Limb (tissue), 2 donors: ENCODE results near the gene DPP6.
"Not testable (repeated sequence)": the region's sequence is repeated elsewhere in the genome, so short reads cannot be mapped to it uniquely, and the experiment has no call there.

Experiments
- DNase-seq, 2 donors: peaks; one replicate each; pipeline ENCODE4 v3.0.0-alpha.2; 2016; ENCODE audit errors: extremely low spot score in 2 of 2

DPP6 gene

GRCh38 chr7:154051643-154052529, at the start of gene DPP6:
Gene DPP6 (plus strand): TSS chr7:154052398.
- DNase-seq: peak in 1 of 2 donors; percentile 39

GRCh38 chr7:154009423-154009911, 42.7 kb upstream of the DPP6 start:
- not testable (repeated sequence) for DNase-seq

DNA sequence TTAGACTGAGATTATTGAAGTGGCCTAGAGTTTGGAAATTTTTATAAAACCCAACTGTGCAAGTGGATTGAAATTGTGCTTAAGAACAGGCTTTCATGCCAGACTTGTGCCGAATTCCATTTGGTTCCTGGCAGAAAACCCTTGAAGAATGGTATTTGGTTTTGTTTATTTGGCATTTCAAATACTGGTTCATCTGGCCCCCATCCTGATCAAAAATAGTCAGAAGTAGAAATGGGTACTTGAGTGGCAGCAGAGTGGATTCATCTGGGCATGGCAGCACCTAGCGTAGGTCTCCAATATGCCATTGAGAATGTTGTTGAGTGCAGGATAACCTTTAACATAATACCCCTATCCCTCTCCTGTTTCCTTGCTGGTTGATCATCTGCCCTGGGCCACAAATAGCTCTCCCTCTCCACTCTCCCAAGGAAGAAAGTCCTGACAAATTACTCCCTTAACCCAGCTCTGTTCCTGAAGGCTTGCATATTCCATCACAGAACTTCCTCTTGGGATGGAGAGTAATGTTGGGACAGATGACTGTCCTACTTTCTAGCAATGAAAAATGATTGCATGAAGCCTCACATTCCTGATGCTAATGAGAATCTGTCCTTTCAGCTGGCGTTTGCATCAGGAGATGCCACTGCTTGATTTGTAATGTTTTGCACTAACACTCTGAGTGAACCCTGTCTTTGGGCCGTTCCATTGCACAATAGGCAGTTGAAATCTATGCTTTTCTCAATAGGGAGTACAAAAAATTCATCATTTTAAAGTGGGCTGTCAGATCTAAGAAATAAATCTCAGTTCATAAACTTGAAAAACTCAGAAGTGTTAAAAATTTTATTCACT, 41.3 kb upstream of the DPP6 start:
- DNase-seq: not testable (repeated sequence)

DNA sequence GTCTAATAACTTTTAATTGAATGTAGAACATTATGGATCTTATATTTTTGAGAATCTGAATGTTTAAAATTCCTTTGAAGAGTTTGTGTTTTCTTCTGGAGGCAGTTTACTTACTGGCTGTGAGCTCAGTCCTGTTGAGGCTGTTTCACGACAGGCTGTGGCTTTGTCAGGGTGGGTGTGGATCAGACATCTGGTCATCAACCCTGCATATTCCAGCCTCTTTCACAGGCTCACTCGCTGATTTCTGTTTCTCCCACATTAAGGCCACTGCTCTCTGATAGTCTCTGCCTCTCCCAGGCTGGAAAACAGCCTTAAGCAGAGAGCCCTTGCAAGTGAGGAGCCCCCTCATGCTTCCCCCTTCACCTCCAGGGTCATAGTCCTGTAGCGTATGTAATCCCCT, 39.4 kb upstream of the DPP6 start:
- DNase-seq: not testable (repeated sequence)

GRCh38 chr7:154015636-154016035, 36.6 kb upstream of the DPP6 start:
- not testable (repeated sequence) for DNase-seq

- DNase-seq: not testable (repeated sequence)
Observed at GRCh38 chr7:154018354-154018753, 33.8 kb upstream of the DPP6 start.

GRCh38 chr7:154027805-154028204, 24.4 kb upstream of the DPP6 start:
- DNase-seq: not testable (repeated sequence)

DNA sequence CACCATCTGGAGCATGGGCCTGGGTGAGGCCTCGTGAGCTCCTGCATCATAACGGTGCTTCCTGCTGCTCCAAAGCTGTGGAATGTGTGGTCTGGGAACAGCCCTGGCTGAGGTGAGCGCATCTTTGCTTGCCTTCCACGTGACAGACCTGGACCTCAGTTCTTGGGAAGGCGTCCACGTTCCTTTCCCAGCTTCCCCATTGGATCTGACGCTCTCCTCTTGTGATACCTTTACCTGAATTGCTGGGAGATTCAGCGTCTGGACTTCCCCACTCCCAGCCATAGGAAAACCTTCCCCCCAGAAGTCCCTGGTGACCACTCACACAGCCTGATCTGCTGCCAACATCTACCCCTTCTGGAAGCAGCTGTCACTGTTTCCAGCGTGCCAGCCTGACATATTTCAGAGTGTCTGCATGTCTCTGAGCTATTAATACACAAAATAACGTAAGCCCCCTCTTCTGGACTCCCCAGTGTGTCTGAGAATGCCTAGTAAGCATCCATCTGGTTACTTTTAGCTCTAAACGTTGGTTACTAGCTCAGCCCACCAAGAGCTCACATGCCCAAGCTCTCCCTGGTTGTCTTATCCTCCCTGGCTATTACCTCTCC, 21.6 kb upstream of the DPP6 start:
- peak; percentile 5 to 41 for DNase-seq

DNA sequence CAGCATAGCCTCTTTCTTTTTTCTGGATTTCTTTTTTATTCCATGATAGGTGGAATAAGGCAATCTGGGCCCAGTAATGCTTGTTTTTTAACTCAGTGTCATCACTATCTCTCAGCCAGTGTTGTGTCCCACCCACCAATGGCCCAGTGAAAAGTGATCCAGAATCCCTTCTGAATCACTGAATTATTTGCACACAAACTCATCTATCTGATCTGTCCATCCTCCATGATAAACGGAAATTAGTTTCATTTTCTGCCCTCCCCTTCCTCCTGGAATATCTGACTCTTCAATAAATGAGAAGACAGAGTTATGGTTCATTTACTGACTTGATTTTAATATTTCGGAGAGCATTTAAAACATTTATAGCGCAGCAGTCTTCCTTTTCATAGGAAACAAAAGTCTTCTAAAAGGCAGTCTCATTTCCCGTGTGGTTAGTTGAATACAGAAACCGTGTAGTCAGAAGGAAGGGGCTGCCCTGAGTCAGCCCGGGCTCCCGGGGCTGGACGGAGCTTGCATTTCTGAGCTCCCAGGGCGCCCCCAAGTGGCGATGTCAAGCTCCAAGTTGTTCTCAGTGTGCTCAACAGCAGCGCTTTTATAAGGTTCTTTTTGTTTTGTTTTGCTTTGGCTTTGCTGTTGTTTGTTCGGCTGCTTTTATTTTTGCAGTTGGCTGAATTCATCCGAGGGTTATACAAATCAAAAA, 12.6 kb upstream of the DPP6 start:
- DNase-seq: not testable (repeated sequence)

- DNase-seq: not testable (repeated sequence)
Observed at GRCh38 chr7:154050394-154050793, 1.8 kb upstream of the DPP6 start.

GRCh38 chr7:154051006-154051642, 1.1 kb upstream of the DPP6 start:
- not testable (repeated sequence) for DNase-seq

GRCh38 chr7:154052530-154053252, 493 bp downstream of the DPP6 start:
- DNase-seq: peak in 1 of 2 donors; percentile 53

DNA sequence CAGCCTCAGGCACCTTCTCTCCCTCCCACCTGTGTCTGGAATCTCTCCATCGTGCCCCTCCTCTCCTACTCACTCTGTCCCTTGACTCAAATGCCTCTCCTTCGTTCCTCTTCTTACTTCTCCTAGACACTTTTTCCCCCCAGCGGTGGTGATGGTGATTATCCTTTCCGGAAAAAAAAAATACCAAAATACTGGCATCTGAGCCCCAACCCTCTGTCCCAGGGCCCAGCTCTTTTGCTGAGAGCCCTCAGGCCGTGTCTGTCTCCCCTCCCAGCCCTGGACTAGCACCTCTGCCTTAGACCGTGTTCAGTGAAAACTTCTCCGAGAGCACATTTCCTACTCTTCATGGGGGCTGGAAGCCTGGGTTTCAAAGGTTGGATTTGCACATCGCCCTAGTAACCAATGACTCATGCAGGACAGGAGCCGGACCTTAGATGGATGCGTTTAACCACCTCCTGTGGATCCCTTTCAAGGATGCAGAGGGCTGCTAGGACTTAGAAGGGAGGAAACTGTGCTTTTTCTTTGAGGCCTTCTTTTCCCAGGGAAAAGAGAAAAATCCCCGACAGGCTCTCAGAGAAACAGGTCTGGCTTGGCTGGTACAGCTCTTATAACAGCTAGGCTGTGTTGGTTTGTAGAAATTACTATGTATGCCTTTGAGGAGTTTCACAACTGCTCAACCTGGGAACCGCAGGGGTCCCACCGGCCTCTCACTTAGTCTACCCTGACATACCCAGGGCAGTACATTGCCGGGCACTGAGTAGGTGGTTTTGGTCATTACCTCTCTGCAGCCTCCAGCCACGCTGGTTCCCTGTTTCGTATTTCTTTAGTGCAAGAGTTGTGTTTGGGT, 1.5 kb downstream of the DPP6 start:
- DNase-seq: not testable (repeated sequence)

DNA sequence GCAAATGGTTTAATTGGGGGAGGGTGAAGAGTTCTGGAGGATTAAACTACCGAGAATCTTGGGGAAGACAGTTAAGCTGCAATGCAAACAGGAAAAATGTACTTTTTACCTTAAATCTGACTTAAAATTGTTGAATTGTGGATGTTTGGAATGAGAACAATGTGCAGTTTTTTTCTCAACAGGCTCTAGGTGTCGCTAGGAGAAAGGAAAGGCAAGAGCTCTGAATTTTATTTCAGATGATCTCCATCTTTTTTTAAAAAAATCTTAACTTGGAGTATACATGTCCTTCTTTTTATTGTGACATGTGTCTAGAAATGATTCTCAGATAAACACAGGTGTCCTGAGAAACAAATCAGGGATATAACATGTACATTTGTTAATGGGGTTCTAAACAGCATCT, 2.5 kb downstream of the DPP6 start:
- not testable (repeated sequence) for DNase-seq

DNA sequence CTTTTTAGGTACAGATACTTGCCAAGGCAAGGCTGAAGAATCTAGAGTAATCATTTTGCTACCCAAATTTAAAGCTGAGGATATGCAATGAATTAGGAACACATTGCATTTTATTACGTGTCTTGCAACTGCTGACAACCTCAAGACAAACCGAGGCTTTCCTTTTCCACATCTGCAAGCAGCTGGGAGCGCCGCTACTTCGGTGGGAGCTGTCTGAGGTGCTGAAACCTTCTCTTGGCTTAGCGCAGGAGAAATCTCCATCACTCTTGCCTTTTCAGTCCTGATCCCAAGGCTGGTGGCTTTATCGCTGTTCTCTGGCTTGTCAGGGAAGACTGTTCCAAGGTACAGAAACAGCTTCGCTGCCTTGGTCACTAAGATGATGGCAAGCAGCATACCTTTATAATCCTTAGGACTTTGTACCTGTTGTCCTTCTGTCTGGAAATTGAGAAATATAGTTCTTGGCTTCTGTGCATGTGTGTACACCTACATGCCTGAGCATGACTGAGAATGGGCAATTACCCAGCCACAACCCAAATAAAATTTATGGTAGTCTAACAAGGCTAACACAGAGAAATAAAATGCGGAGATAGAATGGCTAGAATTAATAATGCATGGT, 3.4 kb downstream of the DPP6 start:
- peak; percentile 79 to 82 for DNase-seq

GRCh38 chr7:154058783-154059182, 6.6 kb downstream of the DPP6 start:
- DNase-seq: not testable (repeated sequence)

DNA sequence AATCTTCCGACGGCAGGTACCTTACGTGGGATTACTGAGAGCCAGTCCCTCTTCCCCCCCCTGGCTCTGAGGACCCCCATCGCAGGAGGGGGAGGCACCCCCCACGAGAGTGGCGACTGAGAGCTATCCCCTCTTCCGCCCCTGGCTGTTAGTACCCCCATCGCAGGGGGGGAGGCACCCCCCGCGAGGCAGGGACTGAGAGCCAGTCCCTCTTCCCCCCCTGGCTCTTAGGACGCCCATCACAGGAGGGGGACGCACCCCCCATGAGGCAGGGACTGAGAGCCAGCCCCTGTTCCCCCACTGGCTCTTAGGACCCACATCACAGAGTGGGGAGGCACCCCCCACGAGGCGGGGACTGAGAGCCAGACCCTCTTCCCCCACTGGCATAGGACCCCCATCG, 8.4 kb downstream of the DPP6 start:
- not testable (repeated sequence) for DNase-seq

DNA sequence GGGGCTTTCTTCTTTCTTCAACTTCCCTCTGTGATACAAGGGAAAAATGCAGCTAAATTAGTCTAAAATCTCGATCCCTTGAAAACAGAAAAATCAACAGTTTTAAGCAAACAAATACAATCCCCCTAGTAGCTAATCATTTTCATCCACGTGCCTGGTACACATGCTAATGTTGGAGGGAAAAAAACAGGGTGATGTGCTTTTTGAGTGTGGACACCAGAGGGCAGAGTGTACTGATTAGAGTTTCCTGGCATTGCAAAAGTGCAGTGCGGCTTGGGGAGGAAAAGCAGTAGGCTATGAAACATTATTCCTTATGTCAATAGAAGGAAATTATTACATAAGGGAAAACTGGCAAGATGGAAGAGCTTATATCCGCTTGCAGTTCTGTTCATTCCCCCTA, 19.6 kb downstream of the DPP6 start:
- peak; percentile 49 to 64 for DNase-seq
